H1 (cell line): ENCODE data around the gene WDR26.

ENCODE experiments used
- CEBPB ChIP-seq: IDR thresholded peaks from 2 replicates; pipeline ENCODE4 v1.6.1; 2012; ENCODE audit warnings: low read depth, low read length
- EZH2 ChIP-seq: fragments of 200-600 bp; sonication (generic); IDR thresholded peaks from 2 replicates; pipeline ENCODE4 v1.7.1; 2012; ENCODE audit warnings: low read depth, mild to moderate bottlenecking, moderate library complexity, low read length, inconsistent platforms; ENCODE audit not compliant: severe bottlenecking
- FOSL1 ChIP-seq: IDR thresholded peaks from 2 replicates; pipeline ENCODE4 v1.6.1; 2011; ENCODE audit warnings: mild to moderate bottlenecking, low read depth, low read length, moderate library complexity; ENCODE audit not compliant: insufficient read depth
- GTF2F1 ChIP-seq: IDR thresholded peaks from 2 replicates; pipeline ENCODE4 v1.6.1; 2012; ENCODE audit warnings: low read depth, low read length, improper control_type of control experiment, borderline replicate concordance
- TBP ChIP-seq: IDR thresholded peaks from 2 replicates; pipeline ENCODE4 v1.6.1; 2011; ENCODE audit warnings: low read depth, low read length, improper control_type of control experiment
- TF ChIP-seq, protein P1 (sequence below), 3 experiments: IDR thresholded peaks; 1 replicate in 2 of 3; 2 replicates in 1 of 3; pipeline versions ENCODE4 v1.5.1 to v1.6.1; 2011; ENCODE audit warnings: low read length in 3 of 3, mild to moderate bottlenecking in 3 of 3, inconsistent platforms in 2 of 3, low read depth in 1 of 3, moderate library complexity in 1 of 3; ENCODE audit not compliant: insufficient read depth in 1 of 3; ENCODE audit errors: control extremely low read depth in 1 of 3

DNA sequence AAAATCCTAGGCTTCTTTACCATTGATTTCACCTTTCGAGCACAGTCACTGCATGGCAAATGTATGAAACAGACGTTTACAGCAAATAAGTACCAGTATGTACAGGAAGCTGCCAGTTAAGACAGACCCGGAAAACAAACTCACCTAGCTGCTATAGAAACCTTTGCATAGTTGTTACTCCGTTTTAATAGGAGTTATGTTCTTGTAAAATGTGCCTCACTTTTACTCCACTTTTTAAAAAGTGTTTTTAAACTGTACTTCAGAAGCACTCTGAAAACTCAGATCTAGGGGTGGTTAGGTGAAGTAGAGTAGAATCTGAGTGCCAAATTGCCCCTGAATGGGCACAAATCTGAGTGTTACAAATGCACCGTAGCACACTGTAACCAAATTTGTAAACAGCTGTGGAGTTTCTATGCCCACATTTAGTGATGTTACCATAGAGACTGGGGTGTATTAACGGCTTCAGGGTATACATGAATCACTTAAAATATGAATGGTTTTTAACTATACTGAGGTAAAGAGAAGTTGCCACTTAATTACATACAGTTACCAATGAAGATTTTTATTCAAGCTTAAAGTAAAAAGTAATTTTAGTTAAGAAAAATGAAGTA lies 47.2 kb downstream of the WDR26 start:
- TF ChIP-seq GTF2F1, result no peak
- no peak for TF ChIP-seq TBP
- no peak for TF ChIP-seq FOSL1
- TF ChIP-seq, protein P1, sequence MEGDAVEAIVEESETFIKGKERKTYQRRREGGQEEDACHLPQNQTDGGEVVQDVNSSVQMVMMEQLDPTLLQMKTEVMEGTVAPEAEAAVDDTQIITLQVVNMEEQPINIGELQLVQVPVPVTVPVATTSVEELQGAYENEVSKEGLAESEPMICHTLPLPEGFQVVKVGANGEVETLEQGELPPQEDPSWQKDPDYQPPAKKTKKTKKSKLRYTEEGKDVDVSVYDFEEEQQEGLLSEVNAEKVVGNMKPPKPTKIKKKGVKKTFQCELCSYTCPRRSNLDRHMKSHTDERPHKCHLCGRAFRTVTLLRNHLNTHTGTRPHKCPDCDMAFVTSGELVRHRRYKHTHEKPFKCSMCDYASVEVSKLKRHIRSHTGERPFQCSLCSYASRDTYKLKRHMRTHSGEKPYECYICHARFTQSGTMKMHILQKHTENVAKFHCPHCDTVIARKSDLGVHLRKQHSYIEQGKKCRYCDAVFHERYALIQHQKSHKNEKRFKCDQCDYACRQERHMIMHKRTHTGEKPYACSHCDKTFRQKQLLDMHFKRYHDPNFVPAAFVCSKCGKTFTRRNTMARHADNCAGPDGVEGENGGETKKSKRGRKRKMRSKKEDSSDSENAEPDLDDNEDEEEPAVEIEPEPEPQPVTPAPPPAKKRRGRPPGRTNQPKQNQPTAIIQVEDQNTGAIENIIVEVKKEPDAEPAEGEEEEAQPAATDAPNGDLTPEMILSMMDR (IDR thresholded peaks at IDR 0.05; ENCODE audit: control extremely low read depth in 1 of 3, insufficient read depth in 1 of 3, low read depth in 1 of 3, low read length in 3 of 3), result no peak
- no peak for TF ChIP-seq EZH2
- TF ChIP-seq CEBPB, result no peak
